A549 (cell line): Measurements from ENCODE around the gene TTLL11. TPM values are rescaled to one million over a fixed set of nuclear protein-coding genes. Genes with fewer than 3 reads are reported as not detected.

Experiments used
- ATAC-seq, 2 experiments: fragments of 200-7000 bp in 1 of 2; fragments of >200 bp in 1 of 2; cut with Nextera tagmentation in 1 of 2; cut with Tn5 transposase in 1 of 2; 3 replicates each; pipeline versions ENCODE4 v1.8.0 to v1.9.1; 2018 to 2020; ENCODE audit warnings: mild to moderate bottlenecking in 1 of 2, moderate library complexity in 1 of 2
- CTCF ChIA-PET: fragments of 300-600 bp; sonication (Branson Sonifier 250); formaldehyde crosslinking; extraction: SDS; loops from one replicate; lab custom pipeline; 2021; ENCODE audit warnings: antibody characterized with exemption, inconsistent platforms; lab: Yijun Ruan, JAX
- POLR2A ChIA-PET: fragments of 350-600 bp; formaldehyde crosslinking; extraction: SDS; loops from one replicate; lab custom pipeline; 2021; ENCODE audit warnings: antibody characterized with exemption, inconsistent platforms; lab: Yijun Ruan, JAX
- DNase-seq, 2 experiments: peaks; one replicate each; pipeline versions ENCODE4 v3.0.0 to v3.0.0-alpha.2; 2011 to 2016; ENCODE audit warnings: low read depth in 1 of 2, low spot score in 1 of 2
- FAIRE-seq: peaks from 2 replicates; lab custom pipeline; 2011; peaks lifted over from hg19 to GRCh38; lab: Jason Lieb, UNC
- H3K27ac ChIP-seq, 2 experiments: fragments of >200 bp; sonication (Bioruptor Twin); formaldehyde crosslinking; 3 replicates each; pipeline ENCODE4 v1.5.1; 2016 to 2017
- H3K4me1 ChIP-seq: fragments of >200 bp; sonication (Bioruptor Twin); formaldehyde crosslinking; 3 replicates; pipeline ENCODE4 v1.6.1; 2016
- H3K4me2 ChIP-seq: fragments of >200 bp; sonication (Bioruptor Twin); formaldehyde crosslinking; 3 replicates; pipeline ENCODE4 v1.6.1; 2016
- H3K4me3 ChIP-seq: fragments of >200 bp; sonication (Bioruptor Twin); formaldehyde crosslinking; 3 replicates; pipeline ENCODE4 v1.5.1; 2016
- H3K9me3 ChIP-seq: fragments of >200 bp; sonication (Bioruptor Twin); formaldehyde crosslinking; 3 replicates; pipeline ENCODE4 v1.6.1; 2016
- CBX8 ChIP-seq: fragments of 200-600 bp; sonication (generic); IDR thresholded peaks from 2 replicates; pipeline ENCODE4 v1.6.1; 2016
- CEBPB ChIP-seq, 2 experiments: fragments of >200 bp in 1 of 2; sonication (Bioruptor Twin) in 1 of 2; formaldehyde crosslinking in 1 of 2; IDR thresholded peaks; 2 replicates each; pipeline ENCODE4 v1.6.1; 2012 to 2016
- EHF ChIP-seq: fragments of 250-450 bp; sonication (Bioruptor Pico); IDR thresholded peaks from 2 replicates; pipeline ENCODE4 v1.5.0; 2020; ENCODE audit warnings: mild to moderate bottlenecking
- EHMT2 ChIP-seq: fragments of 200-600 bp; sonication (generic); IDR thresholded peaks from 2 replicates; pipeline ENCODE4 v1.6.1; 2016; ENCODE audit warnings: antibody characterized with exemption, low read depth, mild to moderate bottlenecking, moderate library complexity
- ESRRA ChIP-seq: fragments of 150-350 bp; IDR thresholded peaks from 2 replicates; pipeline ENCODE4 v1.6.1; 2014; ENCODE audit warnings: mild to moderate bottlenecking, low read length, borderline replicate concordance
- FOSL2 ChIP-seq, 2 experiments: fragments of 450-650 bp in 1 of 2; fragments of >200 bp in 1 of 2; sonication (Bioruptor Twin) in 1 of 2; formaldehyde crosslinking; IDR thresholded peaks; 2 replicates each; pipeline versions ENCODE4 v1.5.0 to v1.6.1; 2016 to 2020; ENCODE audit warnings: mild to moderate bottlenecking in 1 of 2, moderate library complexity in 1 of 2
- FOXS1 ChIP-seq: fragments of 250-450 bp; sonication (Bioruptor Pico); IDR thresholded peaks from 2 replicates; pipeline ENCODE4 v1.5.0; 2020; ENCODE audit warnings: mild to moderate bottlenecking, moderate library complexity
- HOXA7 ChIP-seq: fragments of 250-450 bp; sonication (Bioruptor Pico); IDR thresholded peaks from 2 replicates; pipeline ENCODE4 v1.5.0; 2020; ENCODE audit warnings: mild to moderate bottlenecking, moderate library complexity
- HOXB13 ChIP-seq: fragments of 250-450 bp; sonication (Bioruptor Pico); IDR thresholded peaks from 2 replicates; pipeline ENCODE4 v1.5.0; 2020; ENCODE audit warnings: low read depth, mild to moderate bottlenecking, moderate library complexity
- JUN ChIP-seq, 2 experiments: fragments of >200 bp; sonication (Bioruptor Twin); formaldehyde crosslinking; IDR thresholded peaks; 2 replicates in 1 of 2; 3 replicates in 1 of 2; pipeline ENCODE4 v1.6.1; 2016 to 2017
- KDM5A ChIP-seq: fragments of 200-600 bp; sonication (generic); IDR thresholded peaks from 2 replicates; pipeline ENCODE4 v1.6.1; 2016; ENCODE audit warnings: antibody characterized with exemption, mild to moderate bottlenecking
- MAFK ChIP-seq: fragments of 450-650 bp; IDR thresholded peaks from 2 replicates; pipeline ENCODE4 v1.6.1; 2014; ENCODE audit not compliant: partially characterized antibody
- NFE2L2 ChIP-seq: fragments of 150-350 bp; conservative IDR thresholded peaks from 2 replicates; pipeline ENCODE4 v1.6.1; 2014; ENCODE audit warnings: low read length
- RCOR1 ChIP-seq: fragments of 150-350 bp; IDR thresholded peaks from 2 replicates; pipeline ENCODE4 v1.6.1; 2014; ENCODE audit warnings: antibody characterized with exemption, low read length, low read depth
- RFX5 ChIP-seq: fragments of 450-650 bp; IDR thresholded peaks from 2 replicates; pipeline ENCODE4 v1.7.1; 2014; ENCODE audit warnings: antibody characterized with exemption, mild to moderate bottlenecking, moderate library complexity
- RNF2 ChIP-seq: fragments of 200-600 bp; sonication (generic); IDR thresholded peaks from 2 replicates; pipeline ENCODE4 v1.6.1; 2016; ENCODE audit warnings: low read depth, mild to moderate bottlenecking, antibody characterized with exemption, moderate library complexity, borderline replicate concordance
- TFCP2L1 ChIP-seq: fragments of 250-450 bp; sonication (Bioruptor Pico); IDR thresholded peaks from 2 replicates; pipeline ENCODE4 v1.5.0; 2021; ENCODE audit warnings: mild to moderate bottlenecking
- ZFP36 ChIP-seq: fragments of 450-650 bp; IDR thresholded peaks from 2 replicates; pipeline ENCODE4 v1.6.1; 2014; ENCODE audit warnings: borderline replicate concordance; ENCODE audit not compliant: partially characterized antibody
- WGBS: methylation state at CpG from one replicate; pipeline ENCODE4 v1.1.6; 2017; ENCODE audit errors: missing lambda C conversion rate; 5-methylcytosine and 5-hydroxymethylcytosine counted together
- polyA plus RNA-seq, 4 experiments: library from polyadenylated mRNA; depleted of rRNA in 3 of 4; stranded (reverse); fragments of >200 nt; fragmentation: RNase III in 1 of 4; extraction: RNeasy Plus Mini Kit Qiagen cat#74134 plus additional on column Dnase treatment in 1 of 4; gene quantifications; 2 replicates in 3 of 4; 3 replicates in 1 of 4; pipeline ENCODE4 v1.2.3, GENCODE V29; 2011 to 2017
- TF ChIP-seq, protein P1 (sequence below): fragments of >200 bp; sonication (Bioruptor Twin); formaldehyde crosslinking; IDR thresholded peaks from 2 replicates; pipeline ENCODE4 v1.6.1; 2016
- TF ChIP-seq, protein P2 (sequence below): fragments of >200 bp; sonication (Bioruptor Twin); formaldehyde crosslinking; IDR thresholded peaks from 3 replicates; pipeline ENCODE4 v1.5.1; 2016
- TF ChIP-seq, protein P3 (sequence below): fragments of >200 bp; sonication (Bioruptor Twin); formaldehyde crosslinking; IDR thresholded peaks from 3 replicates; pipeline ENCODE4 v1.6.1; 2016
- TF ChIP-seq, protein P4 (sequence below): IDR thresholded peaks from 2 replicates; pipeline ENCODE4 v1.6.1; 2012
- TF ChIP-seq, protein P5 (sequence below): IDR thresholded peaks from 2 replicates; pipeline ENCODE4 v1.6.1; 2012
- TF ChIP-seq, protein P6 (sequence below): fragments of 450-650 bp; IDR thresholded peaks from 2 replicates; pipeline ENCODE4 v1.6.1; 2014; ENCODE audit warnings: antibody characterized with exemption

The TTLL11 gene
- polyA plus RNA-seq, 2 of the 4 experiments (the other 2 are of a cell fraction) = 1.8 to 2.6 TPM

DNA sequence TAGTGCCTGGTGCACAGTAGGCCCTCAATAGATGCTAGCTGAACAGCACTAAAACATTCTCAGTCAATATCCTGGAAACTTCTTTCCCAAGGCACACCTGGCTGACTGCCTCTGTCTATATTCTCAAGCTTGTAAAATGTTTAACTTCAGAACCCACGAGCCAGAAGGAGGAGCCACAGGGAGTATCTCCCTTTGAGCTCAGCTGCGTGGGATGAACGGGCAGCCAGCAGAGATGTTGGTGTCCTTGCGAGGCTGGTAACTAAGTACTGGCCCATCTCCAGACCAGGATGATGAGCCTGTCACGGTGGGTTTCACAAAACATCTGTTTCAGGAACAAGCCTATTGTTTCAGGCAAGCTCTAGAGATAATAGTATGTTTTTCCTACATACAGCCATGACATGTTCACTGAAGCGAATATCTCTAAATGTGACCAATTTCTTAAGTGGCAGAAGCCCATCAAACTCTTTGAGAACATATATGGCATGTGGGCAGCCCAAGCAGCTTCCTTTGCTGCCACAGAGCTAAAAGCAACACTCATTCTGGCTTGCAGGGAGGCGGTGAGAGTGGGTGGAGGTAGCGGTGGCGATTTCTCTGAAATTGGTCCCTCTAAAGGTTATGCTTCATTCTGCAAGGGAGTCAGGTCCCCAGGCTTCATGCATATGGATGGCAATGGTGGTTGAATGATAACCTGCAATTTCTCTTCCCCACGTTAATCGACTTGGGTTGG, 206.2 kb downstream of the TTLL11 start:
- no peak overlapping the region for H3K4me3 ChIP-seq
- FAIRE-seq (no peak), ATAC-seq (no peak), DNase-seq (no peak)
- ChIA-PET CTCF (interaction anchor here (0.8 to 2.1 kb wide), 6 partner anchors 11 to 341 kb away, joined by 3 to 6 read pairs (median 3); no protein-coding TSS in a partner anchor), POLR2A (no interaction called here)
- H3K4me1 ChIP-seq = peaks cover 10% of the 10 kb centered on the region
- no peak overlapping the region for H3K4me2 ChIP-seq
- H3K27ac ChIP-seq = no peak overlapping the region; a peak in 1 of 6 replicates
- TF ChIP-seq TFCP2L1 (CRISPR knock-in tag) (no peak), CBX8 (no peak), RNF2 (no peak), HOXA7 (CRISPR knock-in tag) (no peak), EHMT2 (no peak), EHF (CRISPR knock-in tag) (no peak), RCOR1 (no peak), ESRRA (no peak), KDM5A (no peak), NFE2L2 (no peak), MAFK (no peak), FOSL2 (IDR thresholded peaks at IDR 0.05) (no peak), FOSL2 (CRISPR knock-in tag; IDR thresholded peaks at IDR 0.05) (no peak)
- TF ChIP-seq, protein P1, sequence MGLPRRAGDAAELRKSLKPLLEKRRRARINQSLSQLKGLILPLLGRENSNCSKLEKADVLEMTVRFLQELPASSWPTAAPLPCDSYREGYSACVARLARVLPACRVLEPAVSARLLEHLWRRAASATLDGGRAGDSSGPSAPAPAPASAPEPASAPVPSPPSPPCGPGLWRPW = no peak
- TF ChIP-seq, protein P2, sequence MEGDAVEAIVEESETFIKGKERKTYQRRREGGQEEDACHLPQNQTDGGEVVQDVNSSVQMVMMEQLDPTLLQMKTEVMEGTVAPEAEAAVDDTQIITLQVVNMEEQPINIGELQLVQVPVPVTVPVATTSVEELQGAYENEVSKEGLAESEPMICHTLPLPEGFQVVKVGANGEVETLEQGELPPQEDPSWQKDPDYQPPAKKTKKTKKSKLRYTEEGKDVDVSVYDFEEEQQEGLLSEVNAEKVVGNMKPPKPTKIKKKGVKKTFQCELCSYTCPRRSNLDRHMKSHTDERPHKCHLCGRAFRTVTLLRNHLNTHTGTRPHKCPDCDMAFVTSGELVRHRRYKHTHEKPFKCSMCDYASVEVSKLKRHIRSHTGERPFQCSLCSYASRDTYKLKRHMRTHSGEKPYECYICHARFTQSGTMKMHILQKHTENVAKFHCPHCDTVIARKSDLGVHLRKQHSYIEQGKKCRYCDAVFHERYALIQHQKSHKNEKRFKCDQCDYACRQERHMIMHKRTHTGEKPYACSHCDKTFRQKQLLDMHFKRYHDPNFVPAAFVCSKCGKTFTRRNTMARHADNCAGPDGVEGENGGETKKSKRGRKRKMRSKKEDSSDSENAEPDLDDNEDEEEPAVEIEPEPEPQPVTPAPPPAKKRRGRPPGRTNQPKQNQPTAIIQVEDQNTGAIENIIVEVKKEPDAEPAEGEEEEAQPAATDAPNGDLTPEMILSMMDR = no peak
- TF ChIP-seq, protein P3, sequence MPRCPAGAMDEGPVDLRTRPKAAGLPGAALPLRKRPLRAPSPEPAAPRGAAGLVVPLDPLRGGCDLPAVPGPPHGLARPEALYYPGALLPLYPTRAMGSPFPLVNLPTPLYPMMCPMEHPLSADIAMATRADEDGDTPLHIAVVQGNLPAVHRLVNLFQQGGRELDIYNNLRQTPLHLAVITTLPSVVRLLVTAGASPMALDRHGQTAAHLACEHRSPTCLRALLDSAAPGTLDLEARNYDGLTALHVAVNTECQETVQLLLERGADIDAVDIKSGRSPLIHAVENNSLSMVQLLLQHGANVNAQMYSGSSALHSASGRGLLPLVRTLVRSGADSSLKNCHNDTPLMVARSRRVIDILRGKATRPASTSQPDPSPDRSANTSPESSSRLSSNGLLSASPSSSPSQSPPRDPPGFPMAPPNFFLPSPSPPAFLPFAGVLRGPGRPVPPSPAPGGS = no peak
- TF ChIP-seq, protein P4, sequence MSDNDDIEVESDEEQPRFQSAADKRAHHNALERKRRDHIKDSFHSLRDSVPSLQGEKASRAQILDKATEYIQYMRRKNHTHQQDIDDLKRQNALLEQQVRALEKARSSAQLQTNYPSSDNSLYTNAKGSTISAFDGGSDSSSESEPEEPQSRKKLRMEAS = no peak
- TF ChIP-seq, protein P5, sequence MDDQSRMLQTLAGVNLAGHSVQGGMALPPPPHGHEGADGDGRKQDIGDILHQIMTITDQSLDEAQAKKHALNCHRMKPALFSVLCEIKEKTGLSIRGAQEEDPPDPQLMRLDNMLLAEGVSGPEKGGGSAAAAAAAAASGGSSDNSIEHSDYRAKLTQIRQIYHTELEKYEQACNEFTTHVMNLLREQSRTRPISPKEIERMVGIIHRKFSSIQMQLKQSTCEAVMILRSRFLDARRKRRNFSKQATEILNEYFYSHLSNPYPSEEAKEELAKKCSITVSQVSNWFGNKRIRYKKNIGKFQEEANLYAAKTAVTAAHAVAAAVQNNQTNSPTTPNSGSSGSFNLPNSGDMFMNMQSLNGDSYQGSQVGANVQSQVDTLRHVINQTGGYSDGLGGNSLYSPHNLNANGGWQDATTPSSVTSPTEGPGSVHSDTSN = no peak
- TF ChIP-seq, protein P6, sequence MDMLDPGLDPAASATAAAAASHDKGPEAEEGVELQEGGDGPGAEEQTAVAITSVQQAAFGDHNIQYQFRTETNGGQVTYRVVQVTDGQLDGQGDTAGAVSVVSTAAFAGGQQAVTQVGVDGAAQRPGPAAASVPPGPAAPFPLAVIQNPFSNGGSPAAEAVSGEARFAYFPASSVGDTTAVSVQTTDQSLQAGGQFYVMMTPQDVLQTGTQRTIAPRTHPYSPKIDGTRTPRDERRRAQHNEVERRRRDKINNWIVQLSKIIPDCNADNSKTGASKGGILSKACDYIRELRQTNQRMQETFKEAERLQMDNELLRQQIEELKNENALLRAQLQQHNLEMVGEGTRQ = no peak
- WGBS = 76% methylated on average over 11 of the region's 11 CpGs
- no peaks in the 10 kb centered on the region for H3K9me3 ChIP-seq

DNA sequence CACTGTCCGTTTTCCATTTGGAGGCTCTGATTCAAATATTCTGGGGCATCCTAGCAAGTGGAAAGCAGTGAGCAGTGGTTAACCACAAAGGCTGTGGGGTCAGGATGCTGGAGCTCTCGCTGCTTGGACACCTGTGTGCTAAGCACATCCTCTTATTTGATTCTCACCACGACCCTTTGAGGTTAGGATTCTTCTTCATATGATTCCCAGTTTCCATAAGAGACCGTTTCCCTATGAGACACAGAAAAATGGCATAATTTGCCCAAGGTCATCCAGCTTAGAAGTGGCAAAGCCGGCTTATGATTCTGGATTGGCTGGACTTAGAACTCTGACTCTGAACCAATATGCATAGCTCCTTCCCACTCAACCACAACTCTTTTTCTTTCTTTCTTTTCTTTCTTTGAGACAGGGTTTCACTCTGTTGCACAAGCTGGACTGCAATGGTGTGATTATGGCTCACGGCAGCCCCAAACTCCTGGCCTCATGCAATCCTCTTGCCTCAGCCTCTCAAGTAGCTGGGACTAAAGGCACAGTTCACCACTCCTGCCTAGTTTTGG, 207.7 kb downstream of the TTLL11 start:
- DNase-seq (no peak), FAIRE-seq (no peak), ATAC-seq (no peak)
- Histone ChIP-seq H3K4me2 (no peak overlapping the region), H3K4me1 (peaks cover 10% of the 10 kb centered on the region), H3K27ac (no peak overlapping the region), H3K9me3 (no peaks in the 10 kb centered on the region), H3K4me3 (no peak overlapping the region)
- whole genome bisulfite sequencing = 56% methylated on average over 6 of the region's 6 CpGs
- ChIA-PET CTCF (interaction anchor here (0.8 to 2.4 kb wide), 5 partner anchors 10 to 339 kb away, joined by 3 to 7 read pairs (median 3); no protein-coding TSS in a partner anchor), POLR2A (no interaction called here)
- TF ChIP-seq JUN (IDR thresholded peaks at IDR 0.05) (no peak), NFE2L2 (no peak), FOXS1 (CRISPR knock-in tag) (no peak), MAFK (no peak), HOXB13 (CRISPR knock-in tag) (no peak), RFX5 (no peak), HOXA7 (CRISPR knock-in tag) (no peak), CBX8 (no peak), CEBPB (IDR thresholded peaks at IDR 0.05) (no peak), ZFP36 (no peak)
- TF ChIP-seq, protein P2 = no peak
